Activated CD4-positive, alpha-beta memory T cell treated with anti-CD3 and anti-CD28 coated beads for 36 hours (primary cell): ENCODE results near the gene UTP25. TPM values are rescaled to one million over a fixed set of nuclear protein-coding genes. Genes with fewer than 3 reads are reported as not detected.
"Not testable (repeated sequence)": the region's sequence is repeated elsewhere in the genome, so short reads cannot be mapped to it uniquely, and the experiment has no call there.

Experiments
- CTCF ChIA-PET: fragments of 350-600 bp; sonication (Branson Sonifier 250); formaldehyde crosslinking; loops from one replicate; lab custom pipeline; 2021; ENCODE audit warnings: antibody characterized with exemption, inconsistent platforms; lab: Charles Lee
- POLR2A ChIA-PET: fragments of 350-600 bp; sonication (Branson Sonifier 250); formaldehyde crosslinking; loops from one replicate; lab custom pipeline; 2021; ENCODE audit warnings: antibody characterized with exemption; lab: Charles Lee
- DNase-seq: peaks from one replicate; pipeline ENCODE4 v3.0.0-alpha.2; 2020
- H3K27ac Mint-ChIP-seq: one replicate; pipeline ENCODE4 v1.8.0; 2021; ENCODE audit warnings: mixed read lengths
- H3K27me3 Mint-ChIP-seq: one replicate; pipeline ENCODE4 v1.8.0; 2021; ENCODE audit warnings: mixed read lengths
- H3K36me3 Mint-ChIP-seq: one replicate; pipeline ENCODE4 v1.8.0; 2021; ENCODE audit warnings: mixed read lengths
- H3K4me1 Mint-ChIP-seq: one replicate; pipeline ENCODE4 v1.8.0; 2021; ENCODE audit warnings: low read depth, mixed read lengths
- H3K4me3 Mint-ChIP-seq: one replicate; pipeline ENCODE4 v1.8.0; 2021; ENCODE audit warnings: mild to moderate bottlenecking, mixed read lengths
- H3K9me3 Mint-ChIP-seq: one replicate; pipeline ENCODE4 v1.8.0; 2021; ENCODE audit warnings: mixed read lengths
- intact Hi-C: fragments of 100-400 bp; cut with micrococcal nuclease; formaldehyde crosslinking; loops from one replicate; pipeline ENCODE4 v1.15.1; 2023
- total RNA-seq, 2 experiments: library from RNA; stranded (reverse); gene quantifications; one replicate each; pipeline ENCODE4 v1.2.3, GENCODE V29; 2021

Gene UTP25
- total RNA-seq, 2 experiments from 2014 or later = 6.6 to 7.1 TPM

DNA sequence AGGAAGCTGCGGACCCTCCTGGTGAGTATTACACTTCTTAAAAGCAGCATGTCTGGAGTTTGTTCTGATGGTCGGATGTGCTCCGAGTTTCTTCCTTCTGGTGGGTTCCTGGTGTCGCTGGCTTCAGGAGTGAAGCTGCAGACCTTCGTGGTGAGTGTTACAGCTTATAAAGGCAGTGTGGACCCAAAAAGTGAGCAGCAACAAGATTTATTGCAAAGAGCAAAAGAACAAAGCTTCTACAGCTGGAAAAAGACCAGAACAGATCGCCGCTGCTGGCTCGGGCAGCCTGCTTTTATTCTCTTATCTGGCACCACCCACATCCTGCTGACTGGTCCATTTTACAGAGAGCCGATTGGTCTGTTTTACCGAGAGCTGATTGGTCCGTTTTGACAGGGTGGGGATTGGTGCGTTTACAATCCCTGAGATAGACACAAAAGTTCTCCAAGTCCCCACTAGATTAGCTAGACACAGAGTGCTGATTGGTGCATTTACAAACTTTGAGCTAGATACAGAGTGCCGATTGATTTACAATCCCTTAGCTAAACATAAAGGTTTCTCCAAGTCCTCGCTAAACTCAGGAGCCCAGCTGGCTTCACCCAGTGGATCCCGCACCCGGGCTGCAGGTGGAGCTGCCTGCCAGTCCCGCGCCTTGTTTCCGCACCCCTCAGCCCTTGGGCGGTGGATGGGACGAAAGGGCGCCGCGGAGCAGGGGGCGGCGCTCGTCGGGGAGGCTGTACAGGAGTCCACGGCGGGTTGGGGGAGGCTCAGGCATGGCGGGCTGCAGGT lies 60.7 kb downstream of the UTP25 start:
- DNase-seq, POLR2A ChIA-PET, H3K4me3 Mint-ChIP-seq, H3K27ac Mint-ChIP-seq, H3K36me3 Mint-ChIP-seq, H3K9me3 Mint-ChIP-seq, H3K4me1 Mint-ChIP-seq, intact Hi-C loops, CTCF ChIA-PET: not testable (repeated sequence)
- H3K27me3 Mint-ChIP-seq = peaks cover 19% of the 10 kb centered on the region

DNA sequence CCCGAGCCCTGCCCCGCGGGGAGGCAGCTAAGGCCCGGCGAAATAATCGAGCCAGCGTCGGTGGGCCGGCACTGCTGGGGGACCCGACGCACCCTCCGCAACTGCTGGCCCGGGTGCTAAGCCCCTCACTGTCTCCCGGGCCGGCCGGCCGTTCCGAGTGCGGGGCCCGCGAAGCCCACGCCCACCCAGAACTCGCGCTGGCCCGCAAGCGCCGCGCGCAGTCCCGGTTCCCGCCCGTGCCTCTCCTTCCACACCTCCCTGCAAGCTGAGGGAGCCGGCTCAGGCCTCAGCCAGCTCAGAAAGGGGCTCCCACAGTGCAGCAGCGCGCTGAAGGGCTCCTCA lies 61.3 kb downstream of the UTP25 start:
- Mint-ChIP-seq H3K27me3 (peaks cover 22% of the 10 kb centered on the region), H3K36me3 (no peaks in the 10 kb centered on the region), H3K4me3 (no peak overlapping the region), H3K27ac (no peak overlapping the region), H3K4me1 (peaks cover 6% of the 10 kb centered on the region), H3K9me3 (no peaks in the 10 kb centered on the region)
- intact Hi-C loops = no loop called here
- DNase-seq = no peak
- CTCF ChIA-PET = no interaction called here
- POLR2A ChIA-PET = no interaction called here

DNA sequence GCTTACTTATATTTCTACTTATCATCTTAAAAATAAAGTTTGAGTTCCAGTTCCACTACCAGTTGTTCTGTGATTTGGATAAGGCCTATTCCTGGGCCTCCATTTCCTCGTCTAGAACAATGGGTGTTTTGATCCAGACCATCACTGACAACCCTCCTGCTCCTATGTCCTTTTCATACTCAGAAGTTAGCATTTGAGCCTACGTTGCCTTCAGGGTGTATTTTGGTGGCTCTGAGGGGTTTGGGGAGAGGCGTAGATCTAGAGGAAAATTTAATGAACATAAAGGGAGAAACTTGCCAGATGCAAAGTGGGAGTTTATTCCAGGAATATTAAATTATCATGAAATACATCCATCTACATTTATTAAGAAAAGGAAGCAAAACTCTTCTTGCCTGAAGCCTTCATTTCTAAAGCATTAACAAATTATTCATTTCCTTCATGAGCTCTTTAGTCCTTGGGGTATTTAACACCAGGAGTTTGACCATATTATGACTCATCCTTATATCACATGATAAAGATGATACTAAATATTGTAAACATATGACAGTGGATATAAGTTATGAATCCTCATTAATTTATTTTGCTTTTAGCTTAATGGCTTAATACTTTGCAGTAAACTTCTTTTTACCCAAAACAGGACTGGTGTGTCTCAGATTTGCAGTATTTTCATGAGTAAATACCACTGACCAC lies 63.0 kb downstream of the UTP25 start:
- no peak for DNase-seq
- Mint-ChIP-seq H3K4me3 (no peak overlapping the region), H3K27me3 (peaks cover 18% of the 10 kb centered on the region), H3K9me3 (no peaks in the 10 kb centered on the region), H3K36me3 (no peaks in the 10 kb centered on the region), H3K27ac (no peak overlapping the region), H3K4me1 (peaks cover 5% of the 10 kb centered on the region)
- intact Hi-C loops = no loop called here
- CTCF ChIA-PET = interaction anchor here (1.0 kb wide), 1 partner anchor 9 kb away, joined by 4 read pairs; no protein-coding TSS in a partner anchor
- POLR2A ChIA-PET = no interaction called here

- Mint-ChIP-seq H3K27ac (no peak overlapping the region), H3K4me3 (no peak overlapping the region), H3K4me1 (peaks cover 8% of the 10 kb centered on the region), H3K36me3 (no peaks in the 10 kb centered on the region), H3K9me3 (no peaks in the 10 kb centered on the region), H3K27me3 (peaks cover 14% of the 10 kb centered on the region)
- no peak for DNase-seq
- intact Hi-C loops = no loop called here
- POLR2A ChIA-PET = no interaction called here
- CTCF ChIA-PET = interaction anchor here (0.7 kb wide), 1 partner anchor 32 kb away, joined by 4 read pairs; no protein-coding TSS in a partner anchor
These were observed 66.0 kb downstream of the UTP25 start for GRCh38 chr1:209893751-209894150.

DNA sequence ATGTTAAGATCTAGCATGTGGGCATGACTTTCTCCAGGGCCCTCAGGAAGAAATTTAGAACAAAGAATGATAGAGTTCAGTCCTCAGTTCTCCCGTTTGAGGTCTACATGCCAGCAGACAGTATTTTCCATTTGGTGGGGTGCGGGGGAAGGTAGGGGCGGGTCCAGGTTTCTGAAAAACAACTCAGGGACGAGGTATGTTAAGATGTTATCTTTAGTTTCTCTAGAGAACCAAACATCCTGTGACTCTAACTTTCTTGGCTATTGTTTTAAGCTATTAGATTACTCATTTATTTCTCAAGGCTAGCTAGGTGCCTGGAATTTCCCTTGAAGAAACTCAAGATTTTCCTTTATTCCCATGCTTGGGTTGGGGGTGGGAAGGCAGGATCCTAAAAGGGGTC lies 67.9 kb downstream of the UTP25 start:
- H3K4me1 Mint-ChIP-seq = peaks cover 8% of the 10 kb centered on the region
- CTCF ChIA-PET = interaction anchor here (1.1 kb wide), 1 partner anchor 37 kb away, joined by 3 read pairs; no protein-coding TSS in a partner anchor
- H3K36me3 Mint-ChIP-seq = no peaks in the 10 kb centered on the region
- H3K27ac Mint-ChIP-seq = no peak overlapping the region
- intact Hi-C loops = no loop called here
- peaks cover 15% of the 10 kb centered on the region for H3K27me3 Mint-ChIP-seq
- POLR2A ChIA-PET = no interaction called here
- DNase-seq = peak; percentile 37
- H3K4me3 Mint-ChIP-seq = no peak overlapping the region
- no peaks in the 10 kb centered on the region for H3K9me3 Mint-ChIP-seq

DNA sequence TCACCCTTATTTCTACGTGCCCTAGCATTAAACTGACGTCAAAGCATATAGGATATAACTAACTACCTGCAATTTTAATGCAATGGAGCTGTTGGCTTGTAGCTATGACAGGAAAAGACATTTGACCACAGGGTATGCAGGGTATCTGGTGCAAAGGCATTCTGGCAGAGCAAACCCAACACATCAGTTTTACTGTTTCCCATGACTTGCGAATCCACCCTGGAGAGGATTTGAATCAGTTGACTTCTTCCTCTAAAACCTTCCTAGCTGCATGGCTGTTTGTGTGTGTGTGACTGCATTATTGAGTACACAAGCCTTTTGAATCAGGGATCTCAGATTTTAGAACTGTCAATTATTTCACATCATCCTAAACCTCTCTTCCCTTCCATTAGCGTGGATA lies 68.6 kb downstream of the UTP25 start:
- no peak overlapping the region for H3K4me3 Mint-ChIP-seq
- CTCF ChIA-PET = interaction anchor here (0.6 to 1.1 kb wide), 2 partner anchors 36 to 37 kb away, joined by 3 read pairs; no protein-coding TSS in a partner anchor
- H3K27ac Mint-ChIP-seq = no peak overlapping the region
- H3K27me3 Mint-ChIP-seq = peaks cover 15% of the 10 kb centered on the region
- H3K36me3 Mint-ChIP-seq = no peaks in the 10 kb centered on the region
- H3K4me1 Mint-ChIP-seq = peaks cover 8% of the 10 kb centered on the region
- POLR2A ChIA-PET = no interaction called here
- intact Hi-C loops = no loop called here
- H3K9me3 Mint-ChIP-seq = no peaks in the 10 kb centered on the region
- DNase-seq = no peak

- CTCF ChIA-PET = interaction anchor here (1.3 kb wide), 1 partner anchor 15 kb away, joined by 3 read pairs; no protein-coding TSS in a partner anchor
- DNase-seq, H3K36me3 Mint-ChIP-seq, H3K9me3 Mint-ChIP-seq, H3K4me1 Mint-ChIP-seq, H3K4me3 Mint-ChIP-seq, intact Hi-C loops, POLR2A ChIA-PET, H3K27ac Mint-ChIP-seq: not testable (repeated sequence)
- H3K27me3 Mint-ChIP-seq = peaks cover 15% of the 10 kb centered on the region
These were observed 70.5 kb downstream of the UTP25 start for GRCh38 chr1:209898271-209898670.

- H3K36me3 Mint-ChIP-seq, DNase-seq, H3K9me3 Mint-ChIP-seq, POLR2A ChIA-PET, H3K4me3 Mint-ChIP-seq, H3K4me1 Mint-ChIP-seq, intact Hi-C loops, H3K27ac Mint-ChIP-seq, CTCF ChIA-PET: not testable (repeated sequence)
- peaks cover 12% of the 10 kb centered on the region for H3K27me3 Mint-ChIP-seq
These were observed 71.1 kb downstream of the UTP25 start for GRCh38 chr1:209898851-209899250.

DNA sequence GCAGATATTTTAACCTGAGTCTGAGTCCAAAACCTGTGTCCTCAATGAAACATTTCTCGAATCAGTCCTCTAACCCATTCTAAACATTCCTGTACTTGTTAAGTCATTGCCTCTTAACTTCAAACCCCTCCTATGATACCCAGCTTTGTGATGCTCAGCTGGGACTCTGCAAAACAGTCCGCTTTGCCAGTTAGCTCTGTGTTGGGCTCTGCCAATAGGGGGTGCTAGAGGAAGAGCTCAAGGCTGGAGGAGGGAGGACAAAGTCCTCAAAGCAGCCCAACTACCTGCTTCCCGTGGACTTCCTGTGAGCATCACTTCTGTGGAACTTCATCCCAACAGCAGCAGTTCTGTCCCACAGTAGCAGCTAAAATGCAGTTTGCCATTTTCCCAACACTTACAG lies 72.2 kb downstream of the UTP25 start:
- H3K36me3 Mint-ChIP-seq = no peaks in the 10 kb centered on the region
- ChIA-PET POLR2A (no interaction called here), CTCF (interaction anchor here (0.7 to 1.2 kb wide), 6 partner anchors 10 to 123 kb away, joined by 3 to 7 read pairs (median 4); no protein-coding TSS in a partner anchor)
- peaks cover 7% of the 10 kb centered on the region for H3K27me3 Mint-ChIP-seq
- H3K4me1 Mint-ChIP-seq = peaks cover 8% of the 10 kb centered on the region
- DNase-seq = peak; percentile 48
- no peak overlapping the region for H3K4me3 Mint-ChIP-seq
- no peak overlapping the region for H3K27ac Mint-ChIP-seq
- no peaks in the 10 kb centered on the region for H3K9me3 Mint-ChIP-seq
- intact Hi-C loops = no loop called here

DNA sequence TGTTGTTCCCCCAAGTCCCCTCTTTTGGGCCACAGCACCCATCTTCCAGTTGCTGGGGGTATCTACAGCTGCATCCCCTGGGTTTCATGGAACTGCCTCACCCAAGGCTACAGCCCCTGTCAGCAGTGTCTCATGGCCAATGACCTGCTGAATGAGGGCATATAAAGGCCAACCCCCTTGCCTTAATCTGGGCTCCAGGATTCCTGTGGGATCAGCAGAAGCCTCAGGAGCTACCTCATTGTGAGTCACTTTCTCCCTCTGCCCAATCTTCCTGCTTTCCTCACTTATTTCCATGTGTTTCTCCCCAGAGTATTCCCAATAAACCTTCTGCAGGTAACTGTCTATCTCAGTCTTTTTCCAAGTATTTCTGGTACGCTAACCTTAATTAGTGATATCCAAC lies 73.0 kb downstream of the UTP25 start:
- no peak for DNase-seq
- Mint-ChIP-seq H3K27ac (no peak overlapping the region), H3K27me3 (peaks cover 7% of the 10 kb centered on the region), H3K36me3 (no peaks in the 10 kb centered on the region), H3K4me3 (no peak overlapping the region), H3K9me3 (no peaks in the 10 kb centered on the region), H3K4me1 (peaks cover 3% of the 10 kb centered on the region)
- intact Hi-C loops = no loop called here
- POLR2A ChIA-PET = no interaction called here
- CTCF ChIA-PET = interaction anchor here (1.2 kb wide), 1 partner anchor 11 kb away, joined by 5 read pairs; no protein-coding TSS in a partner anchor

- intact Hi-C loops = no loop called here
- Mint-ChIP-seq H3K4me1 (no peaks in the 10 kb centered on the region), H3K27me3 (peaks cover 7% of the 10 kb centered on the region), H3K36me3 (no peaks in the 10 kb centered on the region), H3K27ac (no peak overlapping the region), H3K9me3 (no peaks in the 10 kb centered on the region), H3K4me3 (no peak overlapping the region)
- POLR2A ChIA-PET = no interaction called here
- CTCF ChIA-PET = no interaction called here
- no peak for DNase-seq
These were observed 73.4 kb downstream of the UTP25 start for GRCh38 chr1:209901211-209901610.

DNA sequence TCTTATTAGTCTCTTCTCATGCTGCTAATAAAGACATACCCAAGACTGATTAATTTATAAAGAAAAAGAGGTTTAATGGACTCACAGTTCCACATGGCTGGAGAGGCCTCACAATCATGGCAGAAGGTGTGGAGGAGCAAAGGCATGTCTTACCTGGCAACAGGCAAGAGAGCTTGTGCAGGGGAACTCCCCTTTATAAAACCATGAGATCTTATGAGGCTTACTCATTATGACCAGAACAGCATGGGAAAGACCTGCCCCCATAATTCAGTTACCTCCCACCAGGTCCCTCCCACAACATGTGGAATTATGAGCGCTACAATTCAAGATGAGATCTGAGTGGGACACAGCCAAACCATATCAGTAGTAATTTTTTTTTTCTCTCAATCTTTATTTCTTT lies 77.0 kb downstream of the UTP25 start:
- intact Hi-C loops, H3K36me3 Mint-ChIP-seq, H3K4me3 Mint-ChIP-seq, H3K9me3 Mint-ChIP-seq, H3K27me3 Mint-ChIP-seq, H3K4me1 Mint-ChIP-seq, POLR2A ChIA-PET, H3K27ac Mint-ChIP-seq, CTCF ChIA-PET, DNase-seq: not testable (repeated sequence)
